Measurements from ENCODE around the gene EPHB1.

The EPHB1 gene

GRCh38 chr3:134761213-134761612 lies 33.8 kb upstream of the EPHB1 start:
- H2BK15ac ChIP-seq (replicated peaks; ENCODE audit: low read depth): no peak overlapping the region
- H3K9ac ChIP-seq (ENCODE audit: low read length): no peak overlapping the region
- WGBS (ENCODE audit: extremely low coverage, insufficient coverage, low lambda C conversion rate): no CpG with 5 or more reads among the region's 8 CpGs
- no peak for DNase-seq
- no peak overlapping the region for H3K23ac ChIP-seq (ENCODE audit: low read length)
- H3K4me3 ChIP-seq (ENCODE audit: low read length): no peak overlapping the region
- H3K27me3 ChIP-seq (ENCODE audit: insufficient read depth, low read length, poor library complexity): no peaks in the 10 kb centered on the region
- H4K8ac ChIP-seq (ENCODE audit: low read depth, low read length): no peak overlapping the region
- no peak overlapping the region for H3K56ac ChIP-seq (ENCODE audit: low read length)
- no peak overlapping the region for H4K5ac ChIP-seq (ENCODE audit: low read length)
- no peak overlapping the region for H2BK120ac ChIP-seq (ENCODE audit: low read depth, low read length)
- no peak overlapping the region for H3K4ac ChIP-seq (ENCODE audit: low read depth, low read length)
- H2BK5ac ChIP-seq (ENCODE audit: low read length): no peak overlapping the region
- no peaks in the 10 kb centered on the region for H3K79me1 ChIP-seq (ENCODE audit: low read length)
- H3K4me1 ChIP-seq (ENCODE audit: control insufficient read depth, low read depth, low read length): no peaks in the 10 kb centered on the region
- H3K36me3 ChIP-seq (ENCODE audit: control insufficient read depth, insufficient read depth, low read length): no peaks in the 10 kb centered on the region
- no peak overlapping the region for H3K18ac ChIP-seq (ENCODE audit: low read length)
- H3K4me2 ChIP-seq (ENCODE audit: low read length): no peak overlapping the region
- no peaks in the 10 kb centered on the region for H3K79me2 ChIP-seq (ENCODE audit: control insufficient read depth, insufficient read depth, low read length)
- H3K27ac ChIP-seq (ENCODE audit: low read depth, low read length): no peak overlapping the region
- no peak overlapping the region for H2AK5ac ChIP-seq (ENCODE audit: low read length)

GRCh38 chr3:134762016-134762415 lies 33.0 kb upstream of the EPHB1 start:
- WGBS (ENCODE audit: extremely low coverage, insufficient coverage, low lambda C conversion rate): no CpG with 5 or more reads among the region's 4 CpGs
- H3K23ac ChIP-seq (ENCODE audit: low read length): no peak overlapping the region
- H4K8ac ChIP-seq (ENCODE audit: low read depth, low read length): no peak overlapping the region
- H3K36me3 ChIP-seq (ENCODE audit: control insufficient read depth, insufficient read depth, low read length): no peaks in the 10 kb centered on the region
- no peak overlapping the region for H2BK15ac ChIP-seq (replicated peaks; ENCODE audit: low read depth)
- no peaks in the 10 kb centered on the region for H3K79me2 ChIP-seq (ENCODE audit: control insufficient read depth, insufficient read depth, low read length)
- H3K79me1 ChIP-seq (ENCODE audit: low read length): no peaks in the 10 kb centered on the region
- DNase-seq: no peak
- H3K9ac ChIP-seq (ENCODE audit: low read length): no peak overlapping the region
- no peaks in the 10 kb centered on the region for H3K27me3 ChIP-seq (ENCODE audit: insufficient read depth, low read length, poor library complexity)
- no peak overlapping the region for H2BK120ac ChIP-seq (ENCODE audit: low read depth, low read length)
- H3K4me2 ChIP-seq (ENCODE audit: low read length): no peak overlapping the region
- no peaks in the 10 kb centered on the region for H3K4me1 ChIP-seq (ENCODE audit: control insufficient read depth, low read depth, low read length)
- H3K18ac ChIP-seq (ENCODE audit: low read length): no peak overlapping the region
- no peak overlapping the region for H3K27ac ChIP-seq (ENCODE audit: low read depth, low read length)
- no peak overlapping the region for H3K56ac ChIP-seq (ENCODE audit: low read length)
- no peak overlapping the region for H3K4me3 ChIP-seq (ENCODE audit: low read length)
- no peak overlapping the region for H2AK5ac ChIP-seq (ENCODE audit: low read length)
- H2BK5ac ChIP-seq (ENCODE audit: low read length): no peak overlapping the region
- no peak overlapping the region for H3K4ac ChIP-seq (ENCODE audit: low read depth, low read length)
- H4K5ac ChIP-seq (ENCODE audit: low read length): no peak overlapping the region

GRCh38 chr3:134765468-134765867 lies 29.6 kb upstream of the EPHB1 start:
- Histone ChIP-seq H3K56ac (ENCODE audit: low read length) (no peak overlapping the region), H3K18ac (ENCODE audit: low read length) (no peak overlapping the region), H3K4me1 (ENCODE audit: control insufficient read depth, low read depth, low read length) (no peaks in the 10 kb centered on the region), H2BK5ac (ENCODE audit: low read length) (no peak overlapping the region), H3K79me1 (ENCODE audit: low read length) (no peaks in the 10 kb centered on the region), H2BK15ac (replicated peaks; ENCODE audit: low read depth) (no peak overlapping the region), H3K4ac (ENCODE audit: low read depth, low read length) (no peak overlapping the region), H3K4me2 (ENCODE audit: low read length) (no peak overlapping the region), H4K5ac (ENCODE audit: low read length) (no peak overlapping the region), H4K8ac (ENCODE audit: low read depth, low read length) (no peak overlapping the region), H3K4me3 (ENCODE audit: low read length) (no peak overlapping the region), H3K23ac (ENCODE audit: low read length) (no peak overlapping the region), H2BK120ac (ENCODE audit: low read depth, low read length) (no peak overlapping the region), H3K27ac (ENCODE audit: low read depth, low read length) (no peak overlapping the region), H3K36me3 (ENCODE audit: control insufficient read depth, insufficient read depth, low read length) (no peaks in the 10 kb centered on the region), H3K9ac (ENCODE audit: low read length) (no peak overlapping the region), H3K27me3 (ENCODE audit: insufficient read depth, low read length, poor library complexity) (no peaks in the 10 kb centered on the region), H2AK5ac (ENCODE audit: low read length) (no peak overlapping the region), H3K79me2 (ENCODE audit: control insufficient read depth, insufficient read depth, low read length) (no peaks in the 10 kb centered on the region)
- no peak for DNase-seq
- no CpG with 5 or more reads among the region's 2 CpGs for WGBS (ENCODE audit: extremely low coverage, insufficient coverage, low lambda C conversion rate)

GRCh38 chr3:134766290-134766689 lies 28.8 kb upstream of the EPHB1 start:
- no peak for DNase-seq
- Histone ChIP-seq H3K4me1 (ENCODE audit: control insufficient read depth, low read depth, low read length) (no peaks in the 10 kb centered on the region), H3K9ac (ENCODE audit: low read length) (no peak overlapping the region), H2BK120ac (ENCODE audit: low read depth, low read length) (no peak overlapping the region), H3K4me2 (ENCODE audit: low read length) (no peak overlapping the region), H3K23ac (ENCODE audit: low read length) (no peak overlapping the region), H4K8ac (ENCODE audit: low read depth, low read length) (no peak overlapping the region), H2BK15ac (replicated peaks; ENCODE audit: low read depth) (no peak overlapping the region), H3K27me3 (ENCODE audit: insufficient read depth, low read length, poor library complexity) (no peaks in the 10 kb centered on the region), H3K18ac (ENCODE audit: low read length) (no peak overlapping the region), H3K4me3 (ENCODE audit: low read length) (no peak overlapping the region), H4K5ac (ENCODE audit: low read length) (no peak overlapping the region), H2BK5ac (ENCODE audit: low read length) (no peak overlapping the region), H2AK5ac (ENCODE audit: low read length) (no peak overlapping the region), H3K79me1 (ENCODE audit: low read length) (no peaks in the 10 kb centered on the region), H3K56ac (ENCODE audit: low read length) (no peak overlapping the region), H3K79me2 (ENCODE audit: control insufficient read depth, insufficient read depth, low read length) (no peaks in the 10 kb centered on the region), H3K36me3 (ENCODE audit: control insufficient read depth, insufficient read depth, low read length) (no peaks in the 10 kb centered on the region), H3K4ac (ENCODE audit: low read depth, low read length) (no peak overlapping the region), H3K27ac (ENCODE audit: low read depth, low read length) (no peak overlapping the region)
- WGBS (ENCODE audit: extremely low coverage, insufficient coverage, low lambda C conversion rate): no CpG with 5 or more reads among the region's 1 CpG

- WGBS (ENCODE audit: extremely low coverage, insufficient coverage, low lambda C conversion rate): no CpG with 5 or more reads among the region's 3 CpGs
- no peak overlapping the region for H2BK120ac ChIP-seq (ENCODE audit: low read depth, low read length)
- H4K8ac ChIP-seq (ENCODE audit: low read depth, low read length): no peak overlapping the region
- H4K5ac ChIP-seq (ENCODE audit: low read length): no peak overlapping the region
- no peak overlapping the region for H3K23ac ChIP-seq (ENCODE audit: low read length)
- no peak for DNase-seq
- no peaks in the 10 kb centered on the region for H3K79me2 ChIP-seq (ENCODE audit: control insufficient read depth, insufficient read depth, low read length)
- no peak overlapping the region for H3K18ac ChIP-seq (ENCODE audit: low read length)
- no peak overlapping the region for H3K27ac ChIP-seq (ENCODE audit: low read depth, low read length)
- no peaks in the 10 kb centered on the region for H3K79me1 ChIP-seq (ENCODE audit: low read length)
- no peaks in the 10 kb centered on the region for H3K36me3 ChIP-seq (ENCODE audit: control insufficient read depth, insufficient read depth, low read length)
- H3K4me3 ChIP-seq (ENCODE audit: low read length): no peak overlapping the region
- H3K9ac ChIP-seq (ENCODE audit: low read length): no peak overlapping the region
- H3K27me3 ChIP-seq (ENCODE audit: insufficient read depth, low read length, poor library complexity): no peaks in the 10 kb centered on the region
- no peak overlapping the region for H3K56ac ChIP-seq (ENCODE audit: low read length)
- H2AK5ac ChIP-seq (ENCODE audit: low read length): no peak overlapping the region
- no peak overlapping the region for H3K4me2 ChIP-seq (ENCODE audit: low read length)
- no peak overlapping the region for H3K4ac ChIP-seq (ENCODE audit: low read depth, low read length)
- no peak overlapping the region for H2BK15ac ChIP-seq (replicated peaks; ENCODE audit: low read depth)
- no peak overlapping the region for H2BK5ac ChIP-seq (ENCODE audit: low read length)
- no peaks in the 10 kb centered on the region for H3K4me1 ChIP-seq (ENCODE audit: control insufficient read depth, low read depth, low read length)
Observed at GRCh38 chr3:134768116-134768515, 26.9 kb upstream of the EPHB1 start.

- no peak overlapping the region for H3K18ac ChIP-seq (ENCODE audit: low read length)
- no peak overlapping the region for H3K4ac ChIP-seq (ENCODE audit: low read depth, low read length)
- no peak overlapping the region for H3K27ac ChIP-seq (ENCODE audit: low read depth, low read length)
- no peak overlapping the region for H4K5ac ChIP-seq (ENCODE audit: low read length)
- H3K4me3 ChIP-seq (ENCODE audit: low read length): no peak overlapping the region
- DNase-seq: no peak
- no peak overlapping the region for H2AK5ac ChIP-seq (ENCODE audit: low read length)
- H3K79me2 ChIP-seq (ENCODE audit: control insufficient read depth, insufficient read depth, low read length): no peaks in the 10 kb centered on the region
- no peak overlapping the region for H2BK5ac ChIP-seq (ENCODE audit: low read length)
- no peaks in the 10 kb centered on the region for H3K27me3 ChIP-seq (ENCODE audit: insufficient read depth, low read length, poor library complexity)
- no peak overlapping the region for H4K8ac ChIP-seq (ENCODE audit: low read depth, low read length)
- H3K79me1 ChIP-seq (ENCODE audit: low read length): no peaks in the 10 kb centered on the region
- no peak overlapping the region for H3K9ac ChIP-seq (ENCODE audit: low read length)
- no peak overlapping the region for H3K56ac ChIP-seq (ENCODE audit: low read length)
- H3K23ac ChIP-seq (ENCODE audit: low read length): no peak overlapping the region
- H3K4me2 ChIP-seq (ENCODE audit: low read length): no peak overlapping the region
- H3K4me1 ChIP-seq (ENCODE audit: control insufficient read depth, low read depth, low read length): no peaks in the 10 kb centered on the region
- H2BK15ac ChIP-seq (replicated peaks; ENCODE audit: low read depth): no peak overlapping the region
- H3K36me3 ChIP-seq (ENCODE audit: control insufficient read depth, insufficient read depth, low read length): no peaks in the 10 kb centered on the region
- no CpG with 5 or more reads among the region's 5 CpGs for WGBS (ENCODE audit: extremely low coverage, insufficient coverage, low lambda C conversion rate)
- no peak overlapping the region for H2BK120ac ChIP-seq (ENCODE audit: low read depth, low read length)
Observed at GRCh38 chr3:134768837-134769236, 26.2 kb upstream of the EPHB1 start.

Data from mesendoderm (in vitro differentiated cells).